Loucy (cell line): ENCODE results near the gene PLVAP.

Experiments
- H2AFZ ChIP-seq: fragments of 200-600 bp; sonication (generic); 2 replicates; pipeline ENCODE4 v1.6.0; 2016; ENCODE audit warnings: antibody characterized with exemption, mild to moderate bottlenecking, low read length, moderate library complexity
- H3F3A ChIP-seq: fragments of 200-600 bp; 2 replicates; pipeline ENCODE4 v1.6.0; 2016; ENCODE audit warnings: antibody characterized with exemption, low read depth, mild to moderate bottlenecking
- H3K27me3 ChIP-seq: fragments of 200-600 bp; sonication (generic); 2 replicates; pipeline ENCODE4 v1.6.1; 2014; ENCODE audit warnings: low read length, mild to moderate bottlenecking; ENCODE audit not compliant: insufficient read depth, poor library complexity, severe bottlenecking
- H3K36me3 ChIP-seq: fragments of 200-600 bp; sonication (generic); 2 replicates; pipeline ENCODE4 v1.6.1; 2016; ENCODE audit warnings: low read length; ENCODE audit not compliant: insufficient read depth
- H3K4me1 ChIP-seq: fragments of 200-600 bp; sonication (generic); 2 replicates; pipeline ENCODE4 v1.5.1; 2014; ENCODE audit warnings: low read length, mild to moderate bottlenecking; ENCODE audit not compliant: insufficient read depth, poor library complexity, severe bottlenecking
- H3K4me2 ChIP-seq: fragments of 200-600 bp; sonication (generic); 2 replicates; pipeline ENCODE4 v1.6.0; 2014; ENCODE audit warnings: antibody characterized with exemption, low read length, low read depth, mild to moderate bottlenecking; ENCODE audit not compliant: poor library complexity, severe bottlenecking
- H3K4me3 ChIP-seq: fragments of 200-600 bp; sonication (generic); 2 replicates; pipeline ENCODE4 v1.5.1; 2014; ENCODE audit warnings: low read length, mild to moderate bottlenecking, mixed read lengths; ENCODE audit not compliant: poor library complexity, severe bottlenecking
- H3K79me2 ChIP-seq: fragments of 200-600 bp; sonication (generic); 2 replicates; pipeline ENCODE4 v1.6.1; 2014; ENCODE audit warnings: low read length; ENCODE audit not compliant: insufficient read depth
- H3K9ac ChIP-seq: fragments of 200-600 bp; sonication (generic); 2 replicates; pipeline ENCODE4 v1.6.0; 2014; ENCODE audit warnings: mild to moderate bottlenecking, low read depth, low read length, moderate library complexity; ENCODE audit not compliant: poor library complexity, severe bottlenecking
- H3K9me2 ChIP-seq: fragments of 200-600 bp; sonication (generic); replicated peaks from 2 replicates; pipeline ENCODE4 v1.6.1; 2016; ENCODE audit warnings: low read depth, low read length, mixed read lengths
- H3K9me3 ChIP-seq: fragments of 200-600 bp; sonication (generic); 2 replicates; pipeline ENCODE4 v1.6.1; 2014; ENCODE audit warnings: mild to moderate bottlenecking, antibody characterized with exemption, low read length, low read depth; ENCODE audit not compliant: insufficient read depth
- H4K20me1 ChIP-seq: fragments of 200-600 bp; sonication (generic); 2 replicates; pipeline ENCODE4 v1.6.0; 2014; ENCODE audit warnings: antibody characterized with exemption, low read length, mild to moderate bottlenecking; ENCODE audit not compliant: insufficient read depth, poor library complexity, severe bottlenecking
- CTCF ChIP-seq: fragments of 200-600 bp; sonication (generic); conservative IDR thresholded peaks from 2 replicates; pipeline ENCODE4 v1.5.1; 2014; ENCODE audit warnings: mild to moderate bottlenecking, antibody characterized with exemption, low read length
- EZH2phosphoT487 ChIP-seq: fragments of 200-600 bp; IDR thresholded peaks from 2 replicates; pipeline ENCODE4 v1.6.1; 2018; ENCODE audit warnings: antibody characterized with exemption, mild to moderate bottlenecking, moderate library complexity, borderline replicate concordance

PLVAP gene

GRCh38 chr19:17339088-17339741, 37.9 kb downstream of the PLVAP start:
- Histone ChIP-seq H3K36me3 (0 out of 2 replicates have a peak, but pooled peaks cover 3% of the 10 kb centered on the region), H3K4me3 (peak overlapping the region; percentile 87), H2AFZ (no peak overlapping the region), H3K9me3 (no peaks in the 10 kb centered on the region), H4K20me1 (peaks cover 6% of the 10 kb centered on the region), H3K4me1 (peaks cover 21% of the 10 kb centered on the region), H3K9ac (no peak overlapping the region), H3K9me2 (no peaks in the 10 kb centered on the region), H3K4me2 (peak overlapping the region; percentile 64), H3K27me3 (no peaks in the 10 kb centered on the region), H3F3A (peaks cover 6% of the 10 kb centered on the region; the same call in 1 of the 2 replicates), H3K79me2 (peaks cover 17% of the 10 kb centered on the region; the same call in 1 of the 2 replicates)
- TF ChIP-seq EZH2phosphoT487: no peak
- TF ChIP-seq CTCF: no peak

- Histone ChIP-seq H2AFZ (no peak overlapping the region), H3F3A (peaks cover 6% of the 10 kb centered on the region; the same call in 1 of the 2 replicates), H3K4me3 (peak overlapping the region; percentile 87), H3K27me3 (no peaks in the 10 kb centered on the region), H3K4me1 (peaks cover 27% of the 10 kb centered on the region), H4K20me1 (peaks cover 6% of the 10 kb centered on the region), H3K9me3 (no peaks in the 10 kb centered on the region), H3K9ac (peak overlapping the region; percentile 85), H3K4me2 (peak overlapping the region; percentile 64), H3K9me2 (no peaks in the 10 kb centered on the region), H3K36me3 (0 out of 2 replicates have a peak, but pooled peaks cover 3% of the 10 kb centered on the region), H3K79me2 (peaks cover 19% of the 10 kb centered on the region; the same call in 1 of the 2 replicates)
- TF ChIP-seq EZH2phosphoT487 (no peak), CTCF (no peak)
Measured at GRCh38 chr19:17338433-17339078, 38.6 kb downstream of the PLVAP start.

GRCh38 chr19:17337675-17338432, 39.3 kb downstream of the PLVAP start:
- TF ChIP-seq EZH2phosphoT487: no peak
- TF ChIP-seq CTCF: no peak
- H3K4me2 ChIP-seq: peak overlapping the region; percentile 64
- peak overlapping the region; percentile 94 for H2AFZ ChIP-seq

More at GRCh38 chr19:17337675-17338432, 39.3 kb downstream of the PLVAP start:
- Histone ChIP-seq H3K79me2 (peaks cover 19% of the 10 kb centered on the region; the same call in 1 of the 2 replicates), H4K20me1 (peaks cover 6% of the 10 kb centered on the region), H3K36me3 (0 out of 2 replicates have a peak, but pooled peaks cover 3% of the 10 kb centered on the region), H3F3A (peaks cover 6% of the 10 kb centered on the region; the same call in 1 of the 2 replicates), H3K9ac (peak overlapping the region; percentile 85), H3K4me3 (peak overlapping the region; percentile 87), H3K4me1 (peaks cover 27% of the 10 kb centered on the region), H3K27me3 (no peaks in the 10 kb centered on the region), H3K9me2 (no peaks in the 10 kb centered on the region), H3K9me3 (no peaks in the 10 kb centered on the region)
